ENCODE data around the gene PRKX. TPM values are rescaled to one million over a fixed set of nuclear protein-coding genes. Genes with fewer than 3 reads are reported as not detected.
"Not testable (repeated sequence)": the region's sequence is repeated elsewhere in the genome, so short reads cannot be mapped to it uniquely, and the experiment has no call there.

Gene PRKX
- total RNA-seq, 1 donor from 2014 or later, result 42.4 TPM

GRCh38 chrX:3576886-3577501 is 136.5 kb downstream of the PRKX start:
- DNase-seq, result no peak

GRCh38 chrX:3567686-3568085 is 145.8 kb downstream of the PRKX start:
- no peak for DNase-seq

- no peak for DNase-seq
Measured at GRCh38 chrX:3563451-3563850, 150.0 kb downstream of the PRKX start.

DNA sequence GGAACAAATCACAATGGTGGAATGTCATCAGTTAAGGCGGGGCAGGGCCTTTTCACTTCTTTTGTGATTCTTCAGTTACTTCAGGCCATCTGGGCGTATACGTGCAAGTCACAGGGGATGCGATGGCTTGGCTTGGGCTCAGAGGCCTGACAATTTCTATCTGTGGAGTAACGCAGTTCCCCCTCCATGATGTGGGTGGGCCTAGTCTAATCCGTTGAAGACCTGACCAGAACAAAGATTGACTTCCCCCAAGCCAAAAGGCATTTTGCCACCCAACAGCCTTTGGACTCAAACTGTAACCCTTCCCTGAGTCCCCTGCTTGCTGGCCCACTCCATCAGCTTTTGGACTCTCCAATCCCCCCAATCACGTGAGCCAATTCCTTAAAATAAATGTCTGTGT is 153.4 kb downstream of the PRKX start:
- not testable (repeated sequence) for DNase-seq

Measured in dermis blood vessel endothelial cell (primary cell).